HK-2 (cell line): ENCODE measurements around the gene ADAP1.
"Not testable (repeated sequence)": the region's sequence is repeated elsewhere in the genome, so short reads cannot be mapped to it uniquely, and the experiment has no call there.

Source experiments
- DNase-seq: peaks from one replicate; pipeline ENCODE4 v3.0.0-alpha.2; 2018; ENCODE audit not compliant: unreplicated experiment

ADAP1 gene

GRCh38 chr7:959271-959670, 4.8 kb upstream of the ADAP1 start:
- no peak for DNase-seq

DNA sequence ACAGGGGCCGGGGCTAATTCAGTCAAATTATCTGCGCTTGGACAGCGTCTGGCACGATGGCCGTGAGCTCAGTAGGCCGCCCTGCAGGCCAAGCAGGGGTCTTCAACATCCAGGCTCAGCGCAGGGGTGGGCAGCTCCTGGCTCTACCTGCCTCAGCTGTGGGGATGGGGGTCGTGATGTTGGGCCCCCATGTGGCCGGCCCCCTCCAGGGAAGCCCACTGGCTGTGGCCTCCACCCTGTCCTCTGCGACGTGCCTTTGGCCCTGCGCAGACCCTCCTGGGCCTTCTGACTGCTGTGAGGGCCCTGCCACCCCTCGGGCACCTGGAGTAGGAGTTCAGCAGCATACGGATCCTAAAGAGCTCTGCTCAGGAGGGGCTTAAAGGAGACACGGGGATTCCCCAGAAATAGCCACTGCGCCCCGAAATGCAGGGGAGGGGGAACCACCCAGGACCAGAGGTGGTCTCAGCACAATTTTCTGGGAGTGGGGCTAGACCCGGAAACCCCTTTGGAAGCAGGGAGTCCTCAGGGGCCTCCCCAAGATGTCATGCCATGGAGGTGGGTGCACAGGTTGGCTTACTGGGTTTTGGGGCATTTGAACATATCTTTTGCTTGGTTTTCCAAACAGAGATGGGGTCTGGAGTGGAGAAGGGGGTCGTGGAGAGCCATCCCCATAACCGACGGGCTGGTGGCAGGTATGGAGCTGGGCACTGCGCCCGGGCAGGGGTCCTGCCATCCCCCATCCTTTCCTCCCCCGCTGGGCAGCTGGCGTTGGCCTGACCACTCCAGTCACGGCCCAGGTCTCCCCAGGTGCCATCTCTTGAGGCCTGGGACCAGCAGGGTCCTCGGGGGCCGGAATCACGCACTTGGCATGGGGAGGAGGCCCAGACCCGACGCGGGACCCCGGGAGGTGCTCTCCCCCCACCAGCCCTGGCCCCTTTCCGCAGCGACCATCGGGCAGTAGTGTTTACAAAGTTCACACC, 4.0 kb upstream of the ADAP1 start:
- no peak for DNase-seq

DNA sequence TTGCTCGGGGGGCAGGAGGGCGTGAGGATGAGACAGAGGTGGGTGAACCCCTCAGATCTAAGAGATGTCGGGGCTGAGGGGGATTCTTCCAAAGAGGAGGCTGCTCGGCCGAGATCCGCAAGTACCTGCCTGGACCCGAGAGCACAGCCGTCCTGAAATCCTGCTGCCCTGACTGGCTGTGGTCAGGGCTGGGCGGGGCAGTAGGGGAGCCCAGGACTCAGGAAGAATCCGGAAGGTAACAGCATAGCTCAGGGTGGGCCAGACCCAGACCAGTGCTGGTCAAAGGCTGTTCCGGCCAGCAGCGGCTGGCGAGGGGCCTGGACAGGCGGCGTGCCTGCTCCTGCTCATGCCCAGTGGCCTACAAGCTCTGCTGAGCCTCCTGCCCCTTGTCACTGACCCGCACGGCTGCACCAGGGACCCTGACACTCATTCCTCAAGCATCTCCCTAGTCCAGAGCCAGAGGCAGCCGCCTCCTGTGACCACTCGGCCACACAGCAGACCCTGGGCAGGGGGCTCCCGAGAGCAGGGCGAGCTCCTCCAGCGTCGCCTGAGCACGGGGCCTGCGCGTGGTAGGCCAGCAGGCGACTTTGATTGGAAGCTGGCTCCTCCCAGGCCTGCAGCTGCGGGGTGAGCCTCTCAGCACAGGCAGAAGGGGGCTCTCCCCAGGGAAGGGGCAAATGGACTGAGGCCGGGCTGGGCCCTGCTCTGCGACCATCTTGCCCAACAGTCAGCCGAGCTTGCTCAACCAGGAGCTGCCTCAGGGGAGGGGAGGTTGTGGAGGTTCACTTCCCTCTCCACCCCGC, 3.1 kb upstream of the ADAP1 start:
- DNase-seq, result no peak

- DNase-seq, result no peak
These were observed 1.6 kb upstream of the ADAP1 start for GRCh38 chr7:956031-956430.

- no peak for DNase-seq
These were observed 743 bp downstream of the ADAP1 start for GRCh38 chr7:953547-954327.

DNA sequence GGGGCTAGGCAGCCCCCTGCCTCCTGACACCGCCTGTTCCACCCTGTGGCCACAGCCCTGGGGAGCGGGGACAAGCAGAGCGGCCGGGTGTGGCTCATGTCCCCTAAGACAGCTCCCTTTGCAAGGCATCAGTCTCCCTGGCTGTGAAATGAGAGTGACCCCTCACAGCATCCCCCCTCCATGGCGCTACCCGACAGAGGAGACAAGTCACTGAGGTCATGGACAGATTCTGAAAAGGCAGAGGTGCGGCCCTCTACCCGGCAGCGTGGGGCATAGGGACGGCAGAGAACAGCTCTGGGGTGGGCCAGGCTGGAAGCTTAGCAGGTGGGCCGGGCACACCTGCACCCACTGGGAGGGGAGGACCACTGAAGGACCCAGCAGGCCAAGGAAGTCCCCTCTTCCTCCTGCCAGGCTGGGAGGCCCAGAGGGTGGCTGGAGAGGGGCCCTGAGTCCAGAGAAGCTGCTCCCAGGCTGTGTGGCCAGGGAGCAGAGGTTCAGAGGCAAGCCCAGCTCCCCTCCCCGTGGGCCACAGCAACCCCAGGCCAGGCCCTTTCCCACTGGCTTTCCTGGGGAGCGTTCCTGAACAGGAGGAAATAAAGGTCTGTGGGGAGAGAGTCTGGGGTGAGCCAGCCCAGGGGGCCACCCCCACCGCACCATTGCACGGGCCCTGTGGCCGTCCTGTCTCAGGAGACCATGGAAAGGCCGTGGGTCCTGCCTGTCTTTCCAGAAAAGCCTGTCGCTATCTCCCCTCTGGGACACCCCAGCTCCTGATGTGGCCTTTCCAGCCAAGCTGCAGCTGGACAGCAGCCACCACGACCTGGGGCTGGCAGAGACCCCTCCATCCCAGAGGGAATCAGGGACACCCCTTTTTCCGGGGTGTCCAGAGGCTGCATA, 1.7 kb downstream of the ADAP1 start:
- DNase-seq, result no peak

- DNase-seq, result no peak
These were observed 2.5 kb downstream of the ADAP1 start for GRCh38 chr7:951881-952547.

DNA sequence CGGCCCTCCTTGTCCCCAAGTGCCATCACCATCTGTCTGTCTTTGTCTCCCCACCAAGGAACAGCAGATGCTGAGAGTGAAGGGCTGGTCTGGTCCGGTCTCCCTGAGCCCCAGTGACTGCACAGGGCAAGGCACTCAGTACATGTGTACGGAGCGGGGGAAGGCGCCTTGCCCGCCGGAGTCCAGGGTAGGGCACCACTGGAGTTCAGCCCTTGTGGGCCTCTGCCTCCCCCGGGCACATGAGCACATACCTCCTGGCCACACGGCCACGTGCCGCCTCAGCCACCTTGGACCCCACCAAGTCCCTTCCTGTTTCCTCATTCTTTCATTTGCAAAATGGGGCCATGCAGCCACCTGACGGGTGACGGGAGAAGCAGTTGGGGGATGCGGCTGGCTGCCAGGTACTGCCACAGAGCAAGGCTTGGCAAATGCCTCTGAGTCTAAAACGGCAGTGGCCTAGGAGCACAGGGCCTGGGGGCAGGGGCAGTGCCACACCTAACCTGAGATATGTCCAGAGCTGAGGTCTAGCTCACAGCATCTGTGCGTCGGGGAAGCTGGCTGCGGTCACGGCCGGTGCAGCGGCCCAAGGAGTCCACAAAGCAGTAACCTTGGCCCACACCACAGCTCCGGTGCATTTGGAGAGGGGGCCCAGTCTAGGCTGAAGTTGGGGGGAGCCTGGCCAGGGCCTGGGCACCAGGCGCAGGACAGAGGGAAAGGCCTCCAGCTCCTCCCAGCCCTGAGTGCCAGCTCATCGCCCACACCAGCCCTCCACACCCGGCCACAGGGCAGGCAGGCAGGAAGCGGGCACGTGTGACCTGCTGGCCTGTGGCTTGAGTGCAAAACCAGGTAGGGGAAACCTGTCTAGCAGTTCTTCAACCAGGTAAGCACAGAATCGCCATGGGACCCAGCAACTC, 5.2 kb downstream of the ADAP1 start:
- no peak for DNase-seq

GRCh38 chr7:947391-948210, 6.9 kb downstream of the ADAP1 start:
- DNase-seq, result no peak

GRCh38 chr7:946256-946996, 8.1 kb downstream of the ADAP1 start:
- DNase-seq, result no peak

DNA sequence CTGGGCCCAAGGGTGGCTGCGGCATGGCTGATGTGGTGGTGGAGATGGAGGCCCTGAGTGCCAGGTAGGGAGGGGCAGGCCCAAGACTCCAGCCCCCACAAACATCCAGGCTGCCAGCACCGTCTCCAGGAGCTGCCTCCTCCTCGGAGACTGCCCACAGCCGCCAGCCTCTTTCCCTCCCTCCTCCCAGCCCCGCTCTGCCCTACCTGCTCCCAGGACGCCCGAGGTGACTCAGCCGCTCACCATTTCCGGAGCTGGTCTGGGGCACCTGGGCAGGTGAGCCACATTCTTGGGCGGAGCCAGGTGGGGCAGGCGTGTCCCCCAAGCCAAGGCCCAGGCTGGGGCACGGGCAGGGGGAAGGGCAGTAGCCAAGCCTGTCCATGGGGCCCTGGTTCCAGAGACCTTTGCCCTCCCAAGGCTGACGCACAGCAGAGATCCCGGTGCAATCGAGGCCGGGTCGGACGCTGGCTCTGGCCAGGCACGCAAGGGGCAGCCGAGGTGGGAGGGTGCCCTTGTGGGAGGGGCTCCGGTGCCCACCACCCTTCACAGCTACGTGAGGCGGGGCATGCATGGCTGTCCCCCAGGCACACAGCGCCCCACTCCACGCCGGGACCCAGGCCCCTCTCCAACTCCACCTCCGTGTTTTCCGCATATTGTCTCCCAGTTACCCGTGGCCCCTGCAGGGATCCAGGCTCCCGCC, 8.8 kb downstream of the ADAP1 start:
- DNase-seq, result peak; percentile 44

DNA sequence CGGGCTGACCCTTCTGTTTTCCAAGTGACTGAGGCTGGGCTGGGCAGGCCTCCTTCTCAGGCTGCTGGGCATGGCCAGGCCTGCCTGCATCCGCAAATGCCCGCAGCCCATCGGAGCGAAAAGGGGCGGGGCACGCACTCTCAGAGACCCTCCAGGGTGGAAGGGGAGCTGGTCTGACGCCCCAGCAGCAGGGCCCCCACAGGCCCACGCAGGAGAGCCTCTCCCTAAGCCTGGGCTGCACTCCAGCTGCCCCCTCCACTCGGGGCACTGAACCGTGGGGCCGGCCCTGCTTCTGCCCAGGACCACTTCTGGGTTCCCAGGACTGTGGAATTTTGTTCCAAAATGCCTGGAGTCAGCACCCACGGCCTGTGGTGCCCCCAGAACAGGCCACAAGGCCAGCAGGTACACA, 9.3 kb downstream of the ADAP1 start:
- DNase-seq, result no peak

DNA sequence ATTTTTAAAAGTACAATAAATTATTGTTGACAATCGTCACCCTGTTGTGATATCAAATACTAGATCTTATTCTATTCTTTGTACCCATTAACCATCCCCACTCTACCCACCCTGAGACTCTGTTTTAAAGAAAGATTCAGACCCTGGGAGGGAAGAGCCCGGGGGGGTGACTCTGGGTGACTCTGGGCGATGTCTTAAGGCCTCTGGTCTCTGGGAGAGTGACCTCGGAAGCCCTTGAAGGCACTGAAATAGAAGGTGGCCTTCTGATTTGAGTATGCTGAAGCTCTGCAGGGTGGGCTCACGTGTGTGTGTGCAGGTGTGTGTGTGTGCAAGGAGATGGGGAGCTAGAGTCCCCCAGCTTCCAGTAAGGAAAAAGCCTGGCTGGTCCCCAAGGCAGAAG, 9.7 kb downstream of the ADAP1 start:
- no peak for DNase-seq

DNA sequence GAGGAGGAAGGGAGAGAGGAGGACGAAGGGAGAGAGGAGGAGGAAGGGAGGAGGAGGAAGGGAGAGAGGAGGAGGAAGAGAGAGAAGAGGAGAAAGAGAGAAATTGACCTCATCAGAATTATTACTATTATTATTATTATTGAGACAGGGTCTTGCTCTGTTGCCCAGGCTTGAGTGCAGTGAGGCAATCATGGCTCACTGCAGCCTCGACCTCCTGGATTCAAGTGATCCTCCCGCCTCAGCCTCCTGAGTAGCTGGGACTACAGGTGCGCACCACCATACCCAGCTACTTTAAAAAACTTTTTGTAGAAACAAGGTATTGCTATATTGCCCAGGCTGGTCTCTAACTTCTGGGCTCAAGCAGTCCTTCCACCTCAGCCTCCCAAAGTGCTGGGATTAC, 10.7 kb downstream of the ADAP1 start:
- not testable (repeated sequence) for DNase-seq

DNA sequence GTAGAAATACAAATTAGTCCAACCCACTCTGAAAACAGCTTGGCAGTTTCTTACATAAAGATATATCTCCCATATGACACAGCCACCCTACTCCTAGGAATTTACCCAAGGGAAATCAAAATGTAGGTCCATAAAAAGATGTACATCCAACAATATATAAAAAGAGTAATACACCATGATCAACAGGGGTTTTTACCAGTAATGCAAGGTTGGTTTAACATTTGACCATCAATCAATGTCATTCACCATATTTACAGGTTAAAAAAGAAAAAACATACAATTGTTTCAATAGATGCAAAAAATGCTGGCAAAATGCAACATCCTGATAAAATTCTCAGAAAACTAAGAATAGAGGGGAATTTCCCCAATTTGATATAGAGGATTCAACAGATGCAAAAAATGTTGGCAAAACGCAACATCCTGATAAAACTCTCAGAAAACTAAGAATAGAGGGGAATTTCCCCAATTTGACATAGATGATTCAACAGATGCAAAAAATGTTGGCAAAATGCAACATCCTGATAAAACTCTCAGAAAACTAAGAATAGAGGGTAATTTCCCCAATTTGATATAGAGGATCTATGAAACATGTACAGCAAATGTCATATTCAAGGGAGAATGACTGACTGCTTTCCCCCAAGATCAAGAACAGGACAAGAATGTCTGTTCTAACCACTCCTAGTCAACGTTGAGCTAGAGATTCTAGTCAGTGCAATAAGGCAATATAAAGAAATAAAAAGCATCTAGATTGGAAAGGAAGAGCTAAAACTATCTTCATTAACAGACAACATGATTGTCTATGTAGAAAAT, 13.7 kb downstream of the ADAP1 start:
- DNase-seq, result no peak

GRCh38 chr7:939843-940242, 14.6 kb downstream of the ADAP1 start:
- no peak for DNase-seq
